ENCODE results near the gene CLDN5.

DNA sequence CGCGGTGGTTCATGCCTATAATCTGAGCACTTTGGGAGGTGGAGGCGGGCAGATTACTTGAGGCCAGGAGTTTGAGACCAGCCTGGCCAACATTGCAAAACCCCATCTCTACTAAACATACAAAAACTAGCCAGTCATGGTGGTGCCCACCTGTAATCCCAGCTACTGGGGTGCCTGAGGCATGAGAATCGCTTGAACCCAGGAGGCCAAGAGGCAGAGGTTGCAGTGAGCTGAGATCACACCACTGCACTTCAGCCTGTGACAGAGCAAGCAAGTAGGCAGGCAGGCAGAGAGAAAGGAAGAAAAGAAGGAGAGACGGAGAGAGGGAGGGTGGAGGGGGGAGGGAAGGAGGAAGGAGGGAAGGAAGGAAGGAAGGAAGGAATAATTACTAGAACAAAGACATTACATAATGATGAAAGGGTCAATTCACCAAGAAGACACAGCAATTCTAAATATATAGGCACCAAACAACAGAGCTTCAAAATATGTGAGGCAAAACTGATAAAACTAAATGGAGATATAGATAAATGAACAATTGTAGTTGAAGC, 13.8 kb upstream of the CLDN5 start:
- TF ChIP-seq, protein P1, sequence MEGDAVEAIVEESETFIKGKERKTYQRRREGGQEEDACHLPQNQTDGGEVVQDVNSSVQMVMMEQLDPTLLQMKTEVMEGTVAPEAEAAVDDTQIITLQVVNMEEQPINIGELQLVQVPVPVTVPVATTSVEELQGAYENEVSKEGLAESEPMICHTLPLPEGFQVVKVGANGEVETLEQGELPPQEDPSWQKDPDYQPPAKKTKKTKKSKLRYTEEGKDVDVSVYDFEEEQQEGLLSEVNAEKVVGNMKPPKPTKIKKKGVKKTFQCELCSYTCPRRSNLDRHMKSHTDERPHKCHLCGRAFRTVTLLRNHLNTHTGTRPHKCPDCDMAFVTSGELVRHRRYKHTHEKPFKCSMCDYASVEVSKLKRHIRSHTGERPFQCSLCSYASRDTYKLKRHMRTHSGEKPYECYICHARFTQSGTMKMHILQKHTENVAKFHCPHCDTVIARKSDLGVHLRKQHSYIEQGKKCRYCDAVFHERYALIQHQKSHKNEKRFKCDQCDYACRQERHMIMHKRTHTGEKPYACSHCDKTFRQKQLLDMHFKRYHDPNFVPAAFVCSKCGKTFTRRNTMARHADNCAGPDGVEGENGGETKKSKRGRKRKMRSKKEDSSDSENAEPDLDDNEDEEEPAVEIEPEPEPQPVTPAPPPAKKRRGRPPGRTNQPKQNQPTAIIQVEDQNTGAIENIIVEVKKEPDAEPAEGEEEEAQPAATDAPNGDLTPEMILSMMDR (IDR thresholded peaks at IDR 0.05) = no peak
- TF ChIP-seq POLR2AphosphoS5 (IDR thresholded peaks at IDR 0.05) (no peak), POLR2A (IDR thresholded peaks at IDR 0.05) (no peak)
